Measurements from ENCODE around the gene SNX30.

Gene SNX30

DNA sequence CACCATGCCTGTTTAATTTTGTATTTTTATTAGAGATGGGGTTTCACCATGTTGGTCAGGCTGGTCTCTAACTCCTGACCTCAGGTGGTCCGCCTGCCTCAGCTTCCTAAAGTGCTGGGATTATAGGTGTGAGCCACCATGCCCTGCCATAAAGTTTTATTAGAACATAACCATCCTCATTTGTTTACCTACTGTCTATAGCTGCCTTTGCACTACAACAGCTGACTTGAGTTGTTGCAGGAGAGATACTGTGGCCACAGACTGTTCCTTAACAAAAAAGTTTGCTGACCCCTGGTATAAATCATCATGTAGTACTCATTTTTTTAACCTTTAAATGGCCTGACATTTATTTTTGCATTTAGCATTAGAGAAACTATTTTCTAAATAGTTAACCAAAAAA lies 31.7 kb downstream of the SNX30 start:
- no peaks in the 10 kb centered on the region for H3K9me3 Mint-ChIP-seq
- no peak overlapping the region for H3K4me3 Mint-ChIP-seq
- H3K27ac Mint-ChIP-seq, result no peak overlapping the region
- peaks cover 15% of the 10 kb centered on the region for H3K4me1 Mint-ChIP-seq
- H3K36me3 Mint-ChIP-seq, result no peaks in the 10 kb centered on the region
- DNase-seq, result no peak
- no peaks in the 10 kb centered on the region for H3K27me3 Mint-ChIP-seq
- CTCF ChIA-PET, result interaction anchor here (3.3 kb wide), 1 partner anchor 11 kb away, joined by 12 read pairs; no protein-coding TSS in a partner anchor

- peaks cover 16% of the 10 kb centered on the region for H3K4me1 Mint-ChIP-seq
- H3K4me3 Mint-ChIP-seq, result no peak overlapping the region
- H3K36me3 Mint-ChIP-seq, result no peaks in the 10 kb centered on the region
- H3K27ac Mint-ChIP-seq, result no peak overlapping the region
- no peak for DNase-seq
- H3K27me3 Mint-ChIP-seq, result no peaks in the 10 kb centered on the region
- H3K9me3 Mint-ChIP-seq, result no peaks in the 10 kb centered on the region
- CTCF ChIA-PET, result interaction anchor here (3.3 kb wide), 1 partner anchor 10 kb away, joined by 12 read pairs; no protein-coding TSS in a partner anchor
These were observed 33.0 kb downstream of the SNX30 start for GRCh38 chr9:112783551-112783954.

GRCh38 chr9:112784020-112784785 lies 33.6 kb downstream of the SNX30 start:
- no peak overlapping the region for H3K27ac Mint-ChIP-seq
- H3K9me3 Mint-ChIP-seq, result no peaks in the 10 kb centered on the region
- peaks cover 16% of the 10 kb centered on the region for H3K4me1 Mint-ChIP-seq
- H3K36me3 Mint-ChIP-seq, result no peaks in the 10 kb centered on the region
- CTCF ChIA-PET, result interaction anchor here (3.3 kb wide), 1 partner anchor 9 kb away, joined by 12 read pairs; no protein-coding TSS in a partner anchor
- DNase-seq, result no peak
- H3K4me3 Mint-ChIP-seq, result no peak overlapping the region
- no peaks in the 10 kb centered on the region for H3K27me3 Mint-ChIP-seq

DNA sequence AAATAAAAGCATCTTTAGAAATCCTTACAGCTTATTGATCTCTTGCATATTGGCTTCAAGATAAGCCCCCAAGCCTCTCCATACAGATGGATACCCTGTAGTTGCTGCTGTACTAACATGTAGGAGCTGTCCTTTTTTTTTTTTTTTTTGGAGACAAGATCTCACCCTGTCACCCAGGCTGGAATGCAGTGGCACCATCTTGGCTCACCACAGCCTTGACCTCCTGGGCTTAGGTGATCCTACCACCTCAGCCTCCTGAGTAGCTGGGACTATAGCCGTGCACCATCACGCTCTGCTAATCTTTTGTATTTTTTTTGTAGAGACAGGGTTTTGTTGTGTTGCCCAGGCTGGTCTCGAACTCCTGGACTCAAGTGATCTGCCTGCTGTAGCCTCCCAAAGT lies 35.4 kb downstream of the SNX30 start:
- CTCF ChIA-PET, result interaction anchor here (0.6 to 0.8 kb wide), 2 partner anchors 9 to 69 kb away, joined by 3 to 6 read pairs; no protein-coding TSS in a partner anchor
- H3K9me3 Mint-ChIP-seq, result no peaks in the 10 kb centered on the region
- no peak for DNase-seq
- H3K27ac Mint-ChIP-seq, result no peak overlapping the region
- H3K27me3 Mint-ChIP-seq, result no peaks in the 10 kb centered on the region
- no peak overlapping the region for H3K4me3 Mint-ChIP-seq
- no peaks in the 10 kb centered on the region for H3K36me3 Mint-ChIP-seq
- H3K4me1 Mint-ChIP-seq, result peaks cover 13% of the 10 kb centered on the region

GRCh38 chr9:112786829-112787520 lies 36.4 kb downstream of the SNX30 start:
- no peak overlapping the region for H3K4me3 Mint-ChIP-seq
- no peak for DNase-seq
- CTCF ChIA-PET, result no interaction called here
- H3K9me3 Mint-ChIP-seq, result no peaks in the 10 kb centered on the region
- H3K4me1 Mint-ChIP-seq, result peaks cover 11% of the 10 kb centered on the region
- H3K27ac Mint-ChIP-seq, result no peak overlapping the region
- H3K36me3 Mint-ChIP-seq, result no peaks in the 10 kb centered on the region
- no peaks in the 10 kb centered on the region for H3K27me3 Mint-ChIP-seq

DNA sequence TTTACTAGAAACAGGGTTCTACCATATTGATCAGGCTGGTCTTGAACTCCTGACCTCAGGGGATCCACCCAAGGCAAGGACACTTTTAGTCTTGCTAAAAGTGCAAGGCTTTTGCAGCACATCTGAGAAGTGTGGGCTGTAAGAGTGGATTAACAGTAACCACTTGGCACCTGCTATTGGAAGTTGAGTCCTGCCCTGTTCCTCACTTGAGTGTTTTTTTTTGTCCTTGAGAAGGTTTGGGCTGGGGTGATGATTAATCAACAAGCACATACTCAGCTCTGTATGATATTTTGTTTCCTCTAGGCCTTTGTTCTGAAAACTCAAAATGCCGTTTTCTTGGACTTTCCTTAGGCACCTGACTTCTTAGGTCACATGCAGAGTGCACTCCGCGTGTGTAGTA lies 37.4 kb downstream of the SNX30 start:
- Mint-ChIP-seq H3K9me3 (no peaks in the 10 kb centered on the region), H3K4me1 (peaks cover 14% of the 10 kb centered on the region), H3K36me3 (no peaks in the 10 kb centered on the region), H3K4me3 (no peak overlapping the region), H3K27me3 (peaks cover under 1% of the 10 kb centered on the region), H3K27ac (no peak overlapping the region)
- DNase-seq, result no peak
- CTCF ChIA-PET, result no interaction called here

DNA sequence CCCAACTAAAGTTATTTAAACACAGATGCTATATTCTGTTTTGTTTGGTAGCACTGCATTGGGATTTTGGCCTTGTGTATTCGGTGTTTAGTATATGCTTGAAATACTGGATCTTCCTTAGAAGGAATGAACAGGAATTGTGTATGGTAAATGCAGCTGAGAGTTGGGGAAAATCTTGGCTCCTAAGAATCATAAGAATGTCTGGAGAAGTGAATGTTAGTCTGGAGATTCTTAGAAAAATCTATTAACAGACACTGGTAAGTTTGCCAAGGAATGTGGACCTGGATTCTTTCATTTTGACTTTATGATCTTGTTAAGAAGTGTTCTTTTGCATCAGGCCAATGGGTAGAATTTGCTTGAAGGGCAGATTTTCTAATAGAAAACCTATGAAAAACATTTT lies 38.9 kb downstream of the SNX30 start:
- H3K9me3 Mint-ChIP-seq, result no peaks in the 10 kb centered on the region
- peaks cover 18% of the 10 kb centered on the region for H3K4me1 Mint-ChIP-seq
- H3K27ac Mint-ChIP-seq, result no peak overlapping the region
- CTCF ChIA-PET, result interaction anchor here (0.7 to 1.3 kb wide), 2 partner anchors 25 to 77 kb away, joined by 3 to 4 read pairs; no protein-coding TSS in a partner anchor
- DNase-seq, result no peak
- H3K36me3 Mint-ChIP-seq, result no peaks in the 10 kb centered on the region
- H3K4me3 Mint-ChIP-seq, result no peak overlapping the region
- H3K27me3 Mint-ChIP-seq, result peaks cover 4% of the 10 kb centered on the region

DNA sequence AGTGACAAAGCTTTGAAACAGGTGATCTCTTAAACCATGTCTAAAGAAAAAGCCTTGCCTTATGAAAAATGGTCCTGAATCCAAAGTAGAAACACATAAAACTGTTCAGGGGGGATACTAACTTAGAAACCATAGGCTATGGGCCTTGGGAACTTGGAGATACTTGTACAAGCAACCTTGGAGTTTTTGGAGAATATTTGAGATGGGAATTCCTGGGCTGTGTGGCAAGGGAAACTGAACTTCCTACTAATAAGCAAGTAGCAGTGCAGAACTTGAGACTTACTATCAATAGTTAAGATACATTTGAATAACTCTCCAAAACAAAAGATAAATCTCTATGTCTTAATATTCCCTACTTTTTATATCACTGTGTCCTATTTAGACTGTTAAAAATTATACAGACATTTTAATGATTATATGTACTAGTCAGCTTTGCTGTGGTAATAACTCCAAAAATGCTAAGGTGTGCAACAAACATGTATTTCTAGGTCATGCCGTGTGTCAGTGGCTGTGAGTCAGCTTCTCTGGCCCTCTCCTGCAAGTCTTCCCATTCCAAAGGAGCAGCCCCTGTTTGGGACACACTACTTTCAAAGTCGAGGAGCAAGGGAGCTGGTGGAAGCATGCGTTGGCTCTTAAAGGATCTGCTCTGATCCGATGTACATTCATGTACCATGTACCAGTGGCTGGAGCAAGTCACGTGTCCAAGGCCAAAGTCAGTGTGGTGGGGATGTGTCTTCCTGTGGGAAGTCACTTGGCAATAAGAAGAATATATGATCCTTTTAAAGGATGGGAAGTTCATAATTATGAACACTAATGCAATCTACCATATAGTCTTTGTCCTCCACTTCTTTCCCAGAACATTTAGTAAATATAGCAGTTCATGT lies 39.6 kb downstream of the SNX30 start:
- H3K27ac Mint-ChIP-seq, result no peak overlapping the region
- peaks cover 18% of the 10 kb centered on the region for H3K4me1 Mint-ChIP-seq
- DNase-seq, result no peak
- H3K9me3 Mint-ChIP-seq, result no peaks in the 10 kb centered on the region
- H3K27me3 Mint-ChIP-seq, result peaks cover 4% of the 10 kb centered on the region
- no peak overlapping the region for H3K4me3 Mint-ChIP-seq
- H3K36me3 Mint-ChIP-seq, result no peaks in the 10 kb centered on the region
- CTCF ChIA-PET, result interaction anchor here (1.3 kb wide), 1 partner anchor 78 kb away, joined by 4 read pairs; no protein-coding TSS in a partner anchor

DNA sequence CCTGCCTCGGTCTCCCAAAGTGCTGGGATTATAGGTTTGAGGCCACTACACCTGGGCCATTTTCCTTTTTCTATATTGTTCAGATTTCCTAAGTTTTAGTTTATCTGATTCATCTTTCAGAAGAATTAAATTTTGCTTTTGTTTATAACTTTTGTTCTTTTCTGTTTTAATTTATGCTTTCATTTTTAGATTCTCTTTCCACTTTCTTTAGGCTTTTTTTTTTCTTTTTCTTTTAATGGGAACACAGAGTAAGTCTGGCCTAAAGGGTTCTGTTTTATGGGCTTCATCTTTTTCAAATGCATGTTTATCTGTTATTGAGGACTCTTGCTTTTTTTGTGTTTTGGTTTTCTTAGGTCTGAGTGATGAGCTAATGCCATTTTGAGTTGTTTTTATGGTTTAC lies 42.1 kb downstream of the SNX30 start:
- H3K4me1 Mint-ChIP-seq, result peaks cover 7% of the 10 kb centered on the region
- H3K27me3 Mint-ChIP-seq, result peaks cover 4% of the 10 kb centered on the region
- no peak overlapping the region for H3K27ac Mint-ChIP-seq
- H3K4me3 Mint-ChIP-seq, result no peak overlapping the region
- no peaks in the 10 kb centered on the region for H3K9me3 Mint-ChIP-seq
- DNase-seq, result no peak
- CTCF ChIA-PET, result interaction anchor here (0.6 to 2.0 kb wide), 18 partner anchors 9 to 1196 kb away, joined by 3 to 13 read pairs (median 4); partner anchors contain the start of genes INIP and SNX30
- H3K36me3 Mint-ChIP-seq, result no peaks in the 10 kb centered on the region

- CTCF ChIA-PET, result interaction anchor here (0.6 to 2.0 kb wide), 19 partner anchors 10 to 1197 kb away, joined by 3 to 13 read pairs (median 3); partner anchors contain the start of genes INIP and SNX30
- H3K27ac Mint-ChIP-seq, result peak overlapping the region; percentile 15
- H3K36me3 Mint-ChIP-seq, result no peaks in the 10 kb centered on the region
- peaks cover 7% of the 10 kb centered on the region for H3K4me1 Mint-ChIP-seq
- no peaks in the 10 kb centered on the region for H3K9me3 Mint-ChIP-seq
- H3K4me3 Mint-ChIP-seq, result no peak overlapping the region
- peaks cover 4% of the 10 kb centered on the region for H3K27me3 Mint-ChIP-seq
- peak; percentile 89 for DNase-seq
These were observed 42.8 kb downstream of the SNX30 start for GRCh38 chr9:112793213-112793810.

DNA sequence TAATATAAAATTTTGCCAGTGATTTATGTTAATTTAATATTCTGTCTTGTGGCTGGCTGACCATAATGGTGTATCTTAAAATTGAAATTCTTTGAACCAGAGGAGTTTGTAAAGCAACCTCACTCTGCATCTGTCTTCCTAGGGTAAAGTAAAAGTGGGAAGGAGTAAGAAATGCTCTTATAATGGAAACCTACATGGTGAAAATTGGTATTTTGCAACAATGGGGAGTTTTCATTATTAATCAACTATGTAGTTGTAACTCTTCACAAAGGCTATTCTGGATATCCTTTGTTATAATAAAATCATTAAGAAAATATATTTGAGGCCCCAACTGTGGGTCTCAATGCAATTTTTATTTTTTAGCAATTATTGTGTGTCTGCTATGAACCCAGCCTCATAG lies 44.2 kb downstream of the SNX30 start:
- Mint-ChIP-seq H3K36me3 (no peaks in the 10 kb centered on the region), H3K27ac (no peak overlapping the region), H3K4me1 (peaks cover 7% of the 10 kb centered on the region), H3K4me3 (no peak overlapping the region), H3K9me3 (no peaks in the 10 kb centered on the region), H3K27me3 (peaks cover 4% of the 10 kb centered on the region)
- CTCF ChIA-PET, result no interaction called here
- no peak for DNase-seq

GRCh38 chr9:112795921-112796320 lies 45.4 kb downstream of the SNX30 start:
- Mint-ChIP-seq H3K27me3 (peaks cover 4% of the 10 kb centered on the region), H3K9me3 (no peaks in the 10 kb centered on the region), H3K36me3 (no peaks in the 10 kb centered on the region), H3K4me1 (peaks cover 7% of the 10 kb centered on the region), H3K27ac (no peak overlapping the region), H3K4me3 (no peak overlapping the region)
- no peak for DNase-seq
- CTCF ChIA-PET, result no interaction called here

DNA sequence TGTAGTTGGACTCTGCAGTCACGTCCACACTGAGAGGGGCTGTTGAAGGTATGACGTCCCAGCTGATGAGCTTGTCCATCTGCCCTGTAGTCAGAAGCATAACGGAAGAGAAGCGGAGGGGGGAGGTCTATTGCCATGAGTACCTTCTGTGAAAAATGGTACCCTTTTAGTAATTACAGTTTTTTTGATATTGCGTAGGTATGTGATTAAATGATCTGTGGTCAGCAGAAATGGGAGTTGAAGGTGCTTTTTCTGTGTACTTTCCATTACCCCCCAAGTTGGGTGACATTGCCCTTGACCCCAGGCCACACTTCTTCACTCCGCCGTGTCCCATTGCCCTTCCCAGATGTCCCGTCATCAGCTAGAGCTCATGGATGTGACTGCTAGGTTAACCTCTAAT lies 45.9 kb downstream of the SNX30 start:
- no peaks in the 10 kb centered on the region for H3K9me3 Mint-ChIP-seq
- no peak overlapping the region for H3K27ac Mint-ChIP-seq
- no peaks in the 10 kb centered on the region for H3K36me3 Mint-ChIP-seq
- peaks cover 7% of the 10 kb centered on the region for H3K4me1 Mint-ChIP-seq
- CTCF ChIA-PET, result no interaction called here
- H3K27me3 Mint-ChIP-seq, result peaks cover 4% of the 10 kb centered on the region
- DNase-seq, result no peak
- H3K4me3 Mint-ChIP-seq, result no peak overlapping the region
